HTR-8/SVneo (cell line): ENCODE data around the gene SEL1L2.

Experiments used
- DNase-seq: peaks from one replicate; pipeline ENCODE4 v3.0.0; 2011; ENCODE audit warnings: low spot score, mixed read lengths; ENCODE audit not compliant: insufficient read length
- FAIRE-seq: peaks from 2 replicates; lab custom pipeline; 2011; peaks lifted over from hg19 to GRCh38; lab: Jason Lieb, UNC

Gene SEL1L2

GRCh38 chr20:13930281-13930680 lies 60.1 kb downstream of the SEL1L2 start:
- FAIRE-seq: no peak

GRCh38 chr20:13929836-13930235 lies 60.6 kb downstream of the SEL1L2 start:
- no peak for FAIRE-seq
- no peak for DNase-seq

More at GRCh38 chr20:13930281-13930680, 60.1 kb downstream of the SEL1L2 start:
- no peak for DNase-seq

- no peak for DNase-seq
- FAIRE-seq: no peak
Observed at GRCh38 chr20:13928901-13929300, 61.5 kb downstream of the SEL1L2 start.

- FAIRE-seq (no peak), DNase-seq (no peak)
Observed at GRCh38 chr20:13927171-13927570, 63.2 kb downstream of the SEL1L2 start.

- no peak for DNase-seq
- no peak for FAIRE-seq
Observed at GRCh38 chr20:13922241-13922640, 68.2 kb downstream of the SEL1L2 start.

GRCh38 chr20:13915284-13915683 lies 75.1 kb downstream of the SEL1L2 start:
- no peak for DNase-seq
- FAIRE-seq: no peak

- FAIRE-seq (no peak), DNase-seq (no peak)
Observed at GRCh38 chr20:13913572-13913971, 76.8 kb downstream of the SEL1L2 start.

- FAIRE-seq (no peak), DNase-seq (no peak)
Observed at GRCh38 chr20:13913131-13913530, 77.3 kb downstream of the SEL1L2 start.

- DNase-seq: no peak
- no peak for FAIRE-seq
Observed at GRCh38 chr20:13910492-13910891, 79.9 kb downstream of the SEL1L2 start.

- DNase-seq (no peak), FAIRE-seq (no peak)
Observed at GRCh38 chr20:13909067-13909466, 81.3 kb downstream of the SEL1L2 start.

- FAIRE-seq (no peak), DNase-seq (no peak)
Observed at GRCh38 chr20:13904766-13905165, 85.6 kb downstream of the SEL1L2 start.

- no peak for DNase-seq
Observed at GRCh38 chr20:13900496-13900895, 89.9 kb downstream of the SEL1L2 start.

GRCh38 chr20:13898012-13898612 lies 92.3 kb downstream of the SEL1L2 start:
- DNase-seq (no peak), FAIRE-seq (no peak)

More at GRCh38 chr20:13900496-13900895, 89.9 kb downstream of the SEL1L2 start:
- FAIRE-seq: no peak

GRCh38 chr20:13891575-13891974 lies 98.8 kb downstream of the SEL1L2 start:
- FAIRE-seq: no peak
- no peak for DNase-seq

- no peak for FAIRE-seq
Observed at GRCh38 chr20:13884803-13885202, 105.6 kb downstream of the SEL1L2 start.

GRCh38 chr20:13883425-13883824 lies 107.0 kb downstream of the SEL1L2 start:
- FAIRE-seq: no peak
- no peak for DNase-seq

More at GRCh38 chr20:13884803-13885202, 105.6 kb downstream of the SEL1L2 start:
- no peak for DNase-seq

GRCh38 chr20:13878566-13878965 lies 111.8 kb downstream of the SEL1L2 start:
- DNase-seq: no peak
- no peak for FAIRE-seq

- FAIRE-seq (no peak), DNase-seq (no peak)
Observed at GRCh38 chr20:13877793-13878192, 112.6 kb downstream of the SEL1L2 start.

GRCh38 chr20:13875265-13875811 lies 115.1 kb downstream of the SEL1L2 start:
- DNase-seq (no peak), FAIRE-seq (no peak)

- no peak for FAIRE-seq
- no peak for DNase-seq
Observed at GRCh38 chr20:13874394-13875157, 115.8 kb downstream of the SEL1L2 start.

- no peak for FAIRE-seq
- DNase-seq: no peak
Observed at GRCh38 chr20:13873831-13874230, 116.6 kb downstream of the SEL1L2 start.
